PC-9 (cell line): ENCODE data around the gene CHMP4B. TPM values are rescaled to one million over a fixed set of nuclear protein-coding genes. Genes with fewer than 3 reads are reported as not detected.

Source experiments
- BruUV-seq: library from RNA; stranded (reverse); fragments of 400-500 nt; replicated peaks from 2 replicates; lab custom pipeline; 2021; lab: Mats Ljungman, UMichigan
- CTCF ChIA-PET: fragments of 300-600 bp; sonication (Branson Sonifier 250); formaldehyde crosslinking; loops from one replicate; lab custom pipeline; 2022; ENCODE audit warnings: antibody characterized with exemption; lab: Charles Lee
- POLR2A ChIA-PET: fragments of 300-600 bp; sonication (Branson Sonifier 250); formaldehyde crosslinking; loops from one replicate; lab custom pipeline; 2022; ENCODE audit warnings: antibody characterized with exemption; ENCODE audit not compliant: unreplicated experiment; lab: Charles Lee
- DNase-seq, 2 experiments: peaks; one replicate each; pipeline versions ENCODE4 v3.0.0 to v3.0.0-alpha.2; 2015 to 2022; ENCODE audit warnings: mixed read lengths in 1 of 2
- H2AFZ ChIP-seq: fragments of 200-600 bp; sonication (generic); 2 replicates; pipeline ENCODE4 v1.8.1; 2017; ENCODE audit warnings: antibody characterized with exemption
- H3F3A ChIP-seq: fragments of 200-600 bp; sonication (generic); 2 replicates; pipeline ENCODE4 v1.8.1; 2017; ENCODE audit warnings: antibody characterized with exemption, mild to moderate bottlenecking, low read depth; ENCODE audit not compliant: insufficient read depth
- H3K27ac ChIP-seq: fragments of 200-600 bp; sonication (generic); 2 replicates; pipeline ENCODE4 v1.6.1; 2016; ENCODE audit warnings: mixed run types
- H3K27me3 ChIP-seq: fragments of 200-600 bp; sonication (generic); 2 replicates; pipeline ENCODE4 v1.6.1; 2016; ENCODE audit warnings: low read depth, mixed run types; ENCODE audit not compliant: insufficient read depth
- H3K36me3 ChIP-seq: fragments of 200-600 bp; sonication (generic); 2 replicates; pipeline ENCODE4 v1.6.1; 2016; ENCODE audit warnings: low read depth, mixed run types
- H3K4me1 ChIP-seq: fragments of 200-600 bp; sonication (generic); replicated peaks from 2 replicates; pipeline ENCODE4 v1.6.1; 2016; ENCODE audit warnings: mixed run types; ENCODE audit not compliant: insufficient read depth
- H3K4me2 ChIP-seq: fragments of 200-600 bp; sonication (generic); 2 replicates; pipeline ENCODE4 v1.6.1; 2017; ENCODE audit warnings: mixed run types
- H3K4me3 ChIP-seq: fragments of 200-600 bp; sonication (generic); 2 replicates; pipeline ENCODE4 v1.6.1; 2016; ENCODE audit warnings: mixed run types
- H3K79me2 ChIP-seq: fragments of 200-600 bp; sonication (generic); 2 replicates; pipeline ENCODE4 v1.6.1; 2017; ENCODE audit warnings: low read depth, mixed run types
- H3K9me2 ChIP-seq: fragments of 200-600 bp; sonication (generic); 2 replicates; pipeline ENCODE4 v1.8.1; 2017; ENCODE audit warnings: mild to moderate bottlenecking; ENCODE audit not compliant: insufficient read depth
- H3K9me3 ChIP-seq: fragments of 200-600 bp; sonication (generic); 2 replicates; pipeline ENCODE4 v1.8.1; 2016; ENCODE audit warnings: low read depth; ENCODE audit not compliant: insufficient read depth
- H4K20me1 ChIP-seq: fragments of 200-600 bp; sonication (generic); 2 replicates; pipeline ENCODE4 v1.8.1; 2017; ENCODE audit not compliant: insufficient read depth
- EZH2 ChIP-seq: fragments of 200-600 bp; sonication (generic); IDR thresholded peaks from 2 replicates; pipeline ENCODE4 v1.8.0; 2017; ENCODE audit warnings: antibody characterized with exemption, low read depth
- intact Hi-C: fragments of 100-400 bp; cut with micrococcal nuclease; formaldehyde crosslinking; loops from one replicate; pipeline ENCODE4 v1.10.0; 2022; ENCODE audit not compliant: unreplicated experiment
- total RNA-seq: library from RNA; stranded (reverse); gene quantifications from 2 replicates; pipeline ENCODE4 v1.2.3, GENCODE V29; 2021
- TF ChIP-seq, protein P1 (sequence below): fragments of 200-600 bp; sonication (generic); conservative IDR thresholded peaks from 2 replicates; pipeline ENCODE4 v1.6.1; 2017; ENCODE audit warnings: mixed run types, antibody characterized with exemption, mild to moderate bottlenecking, moderate library complexity

Gene CHMP4B
- total RNA-seq, 1 experiment from 2014 or later: 180 TPM

DNA sequence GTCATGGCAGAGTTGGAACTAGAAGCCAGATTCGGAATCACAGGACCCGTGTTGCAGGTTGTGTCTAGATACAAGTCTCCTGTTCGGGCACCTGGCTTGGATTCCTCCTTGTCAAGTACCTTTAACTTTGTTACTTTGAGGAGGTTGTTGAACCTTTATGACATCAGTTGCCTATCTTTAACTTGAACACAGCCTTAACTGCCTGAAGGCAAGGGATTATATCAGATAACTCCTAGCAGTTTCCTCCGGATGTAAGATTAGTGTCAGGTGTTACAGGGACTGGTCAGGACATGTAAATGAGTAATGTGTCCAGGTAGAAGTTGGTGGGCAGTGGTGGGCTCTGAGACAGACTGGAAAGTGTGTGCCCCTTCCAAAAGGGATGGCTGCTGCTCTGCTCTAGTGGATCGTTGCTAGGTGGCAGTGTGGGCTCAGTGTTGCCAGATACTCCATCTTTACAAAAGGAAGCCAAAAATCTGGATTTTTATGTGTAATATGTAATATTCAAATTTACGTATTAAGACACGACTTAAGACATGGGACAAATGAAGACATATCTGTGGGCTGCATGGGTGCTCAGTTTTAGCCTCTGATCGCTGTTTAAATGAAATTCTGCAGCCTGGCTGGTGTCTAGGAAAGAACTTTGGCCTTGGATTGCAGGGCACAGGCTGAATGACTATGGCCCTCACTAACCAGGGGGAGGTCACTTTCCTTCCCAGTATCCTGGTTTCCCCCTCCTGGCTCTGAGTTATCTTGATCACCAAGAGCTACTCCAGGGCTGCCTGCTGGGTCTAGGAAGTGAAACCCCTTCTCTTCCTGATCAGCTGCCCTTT, 27.1 kb downstream of the CHMP4B start:
- peaks cover 99% of the 10 kb centered on the region for H4K20me1 ChIP-seq
- H3F3A ChIP-seq: peaks cover 5% of the 10 kb centered on the region; the same call in 1 of the 2 replicates
- H3K4me3 ChIP-seq: no peak overlapping the region
- peaks cover 100% of the 10 kb centered on the region for H3K79me2 ChIP-seq
- TF ChIP-seq, protein P1, sequence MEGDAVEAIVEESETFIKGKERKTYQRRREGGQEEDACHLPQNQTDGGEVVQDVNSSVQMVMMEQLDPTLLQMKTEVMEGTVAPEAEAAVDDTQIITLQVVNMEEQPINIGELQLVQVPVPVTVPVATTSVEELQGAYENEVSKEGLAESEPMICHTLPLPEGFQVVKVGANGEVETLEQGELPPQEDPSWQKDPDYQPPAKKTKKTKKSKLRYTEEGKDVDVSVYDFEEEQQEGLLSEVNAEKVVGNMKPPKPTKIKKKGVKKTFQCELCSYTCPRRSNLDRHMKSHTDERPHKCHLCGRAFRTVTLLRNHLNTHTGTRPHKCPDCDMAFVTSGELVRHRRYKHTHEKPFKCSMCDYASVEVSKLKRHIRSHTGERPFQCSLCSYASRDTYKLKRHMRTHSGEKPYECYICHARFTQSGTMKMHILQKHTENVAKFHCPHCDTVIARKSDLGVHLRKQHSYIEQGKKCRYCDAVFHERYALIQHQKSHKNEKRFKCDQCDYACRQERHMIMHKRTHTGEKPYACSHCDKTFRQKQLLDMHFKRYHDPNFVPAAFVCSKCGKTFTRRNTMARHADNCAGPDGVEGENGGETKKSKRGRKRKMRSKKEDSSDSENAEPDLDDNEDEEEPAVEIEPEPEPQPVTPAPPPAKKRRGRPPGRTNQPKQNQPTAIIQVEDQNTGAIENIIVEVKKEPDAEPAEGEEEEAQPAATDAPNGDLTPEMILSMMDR: no peak
- no peak for DNase-seq
- intact Hi-C loops: no loop called here
- ChIA-PET POLR2A (interaction anchor here (0.6 kb wide), 1 partner anchor 59 kb away, joined by 3 read pairs; no protein-coding TSS in a partner anchor), CTCF (interaction anchor here (0.5 kb wide), 1 partner anchor 50 kb away, joined by 3 read pairs; no protein-coding TSS in a partner anchor)
- H3K9me3 ChIP-seq: no peaks in the 10 kb centered on the region
- no TSS peak for BruUV-seq
- peaks cover 21% of the 10 kb centered on the region for H3K4me1 ChIP-seq
- no peaks in the 10 kb centered on the region for H3K9me2 ChIP-seq
- no peak overlapping the region for H3K27ac ChIP-seq
- H2AFZ ChIP-seq: no peak overlapping the region
- no peaks in the 10 kb centered on the region for H3K27me3 ChIP-seq
- peaks cover 10% of the 10 kb centered on the region; the same call in 1 of the 2 replicates for H3K36me3 ChIP-seq
- no peak overlapping the region for H3K4me2 ChIP-seq

DNA sequence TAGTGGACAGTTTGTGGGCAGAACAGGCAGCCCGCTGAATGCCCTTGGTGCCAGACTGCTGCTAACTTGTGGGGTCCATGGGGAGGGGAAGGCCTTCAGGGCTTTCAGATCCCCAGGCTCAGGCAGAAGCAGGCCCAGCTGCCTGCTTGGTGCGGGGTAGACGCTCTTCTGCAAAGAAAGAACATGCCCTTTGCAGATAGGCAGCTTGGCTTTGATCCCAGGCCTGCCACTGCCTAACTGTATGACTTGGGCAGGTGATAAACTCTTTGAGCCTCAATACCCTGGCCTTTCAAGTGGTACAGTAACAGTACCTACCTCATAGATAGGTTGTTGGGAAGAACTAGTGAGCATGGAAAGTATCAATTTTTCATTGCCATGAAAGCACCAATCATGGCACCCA, 28.4 kb downstream of the CHMP4B start:
- H4K20me1 ChIP-seq: peaks cover 99% of the 10 kb centered on the region
- no peak overlapping the region for H3K27ac ChIP-seq
- peaks cover 6% of the 10 kb centered on the region; the same call in 1 of the 2 replicates for H3K36me3 ChIP-seq
- peaks cover 4% of the 10 kb centered on the region; the same call in 1 of the 2 replicates for H3F3A ChIP-seq
- intact Hi-C loops: no loop called here
- DNase-seq: no peak
- no TSS peak for BruUV-seq
- no peaks in the 10 kb centered on the region for H3K9me3 ChIP-seq
- H3K4me1 ChIP-seq: peaks cover 29% of the 10 kb centered on the region
- POLR2A ChIA-PET: no interaction called here
- H3K27me3 ChIP-seq: no peaks in the 10 kb centered on the region
- H3K4me3 ChIP-seq: no peak overlapping the region
- no peaks in the 10 kb centered on the region for H3K9me2 ChIP-seq
- no peak for TF ChIP-seq EZH2
- TF ChIP-seq, protein P1: no peak
- peaks cover 100% of the 10 kb centered on the region for H3K79me2 ChIP-seq
- H2AFZ ChIP-seq: no peak overlapping the region
- CTCF ChIA-PET: interaction anchor here (0.7 kb wide), 1 partner anchor 20 kb away, joined by 3 read pairs; no protein-coding TSS in a partner anchor
- H3K4me2 ChIP-seq: no peak overlapping the region

DNA sequence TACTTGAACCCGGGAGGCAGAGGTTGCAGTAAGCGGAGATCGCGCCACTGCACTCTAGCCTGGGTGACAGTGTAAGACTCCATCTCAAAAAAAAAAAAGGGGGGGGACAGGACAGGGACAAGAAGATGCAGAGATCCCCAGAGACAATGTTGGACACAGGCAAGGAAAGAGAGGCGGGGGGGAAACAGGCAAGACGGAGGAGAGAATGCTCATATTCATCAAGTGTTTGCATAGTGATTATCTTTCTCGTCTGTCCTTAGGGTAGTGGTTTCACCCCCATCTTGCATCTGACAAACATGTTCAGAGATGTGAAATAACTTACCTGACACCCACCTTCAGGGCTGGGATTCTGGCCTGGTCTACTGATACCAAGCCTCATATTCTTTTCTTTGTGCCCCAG, 29.0 kb downstream of the CHMP4B start:
- POLR2A ChIA-PET: no interaction called here
- intact Hi-C loops: no loop called here

More for the DNA sequence above, 29.0 kb downstream of the CHMP4B start:
- H2AFZ ChIP-seq: no peak overlapping the region
- no peak for DNase-seq
- H3K36me3 ChIP-seq: peaks cover 3% of the 10 kb centered on the region; the same call in 1 of the 2 replicates
- no peaks in the 10 kb centered on the region for H3K27me3 ChIP-seq
- H3K9me3 ChIP-seq: no peaks in the 10 kb centered on the region
- no peak overlapping the region for H3K4me2 ChIP-seq
- peaks cover 99% of the 10 kb centered on the region for H3K79me2 ChIP-seq
- no peaks in the 10 kb centered on the region for H3K9me2 ChIP-seq
- no peak overlapping the region for H3K27ac ChIP-seq
- CTCF ChIA-PET: no interaction called here
- peaks cover 29% of the 10 kb centered on the region for H3K4me1 ChIP-seq
- H3F3A ChIP-seq: peaks cover 4% of the 10 kb centered on the region; the same call in 1 of the 2 replicates
- BruUV-seq: no TSS peak
- peaks cover 99% of the 10 kb centered on the region for H4K20me1 ChIP-seq
- TF ChIP-seq EZH2: no peak
- TF ChIP-seq, protein P1: no peak
- H3K4me3 ChIP-seq: no peak overlapping the region
